Activated CD4-positive, alpha-beta memory T cell treated with anti-CD3 and anti-CD28 coated beads for 36 hours (primary cell): ENCODE data around the gene FUT8. TPM values are rescaled to one million over a fixed set of nuclear protein-coding genes. Genes with fewer than 3 reads are reported as not detected.

ENCODE experiments used
- CTCF ChIA-PET: fragments of 350-600 bp; sonication (Branson Sonifier 250); formaldehyde crosslinking; loops from one replicate; lab custom pipeline; 2021; ENCODE audit warnings: antibody characterized with exemption, inconsistent platforms; lab: Charles Lee
- POLR2A ChIA-PET: fragments of 350-600 bp; sonication (Branson Sonifier 250); formaldehyde crosslinking; loops from one replicate; lab custom pipeline; 2021; ENCODE audit warnings: antibody characterized with exemption; lab: Charles Lee
- DNase-seq: peaks from one replicate; pipeline ENCODE4 v3.0.0-alpha.2; 2020
- H3K27ac Mint-ChIP-seq: one replicate; pipeline ENCODE4 v1.8.0; 2021; ENCODE audit warnings: mixed read lengths
- H3K27me3 Mint-ChIP-seq: one replicate; pipeline ENCODE4 v1.8.0; 2021; ENCODE audit warnings: mixed read lengths
- H3K36me3 Mint-ChIP-seq: one replicate; pipeline ENCODE4 v1.8.0; 2021; ENCODE audit warnings: mixed read lengths
- H3K4me1 Mint-ChIP-seq: one replicate; pipeline ENCODE4 v1.8.0; 2021; ENCODE audit warnings: low read depth, mixed read lengths
- H3K4me3 Mint-ChIP-seq: one replicate; pipeline ENCODE4 v1.8.0; 2021; ENCODE audit warnings: mild to moderate bottlenecking, mixed read lengths
- H3K9me3 Mint-ChIP-seq: one replicate; pipeline ENCODE4 v1.8.0; 2021; ENCODE audit warnings: mixed read lengths
- intact Hi-C: fragments of 100-400 bp; cut with micrococcal nuclease; formaldehyde crosslinking; loops from one replicate; pipeline ENCODE4 v1.15.1; 2023
- microRNA-seq: library from miRNA; unstranded; fragments of <30 nt; microRNA quantifications from one replicate; pipeline ENCODE4 v1.2.0, GENCODE V29; 2022; ENCODE audit warnings: borderline number of aligned reads, borderline microRNAs expressed, borderline replicate concordance
- total RNA-seq, 2 experiments: library from RNA; stranded (reverse); gene quantifications; one replicate each; pipeline ENCODE4 v1.2.3, GENCODE V29; 2021

The FUT8 gene
- total RNA-seq, 2 experiments from 2014 or later = 50.7 to 51.4 TPM

GRCh38 chr14:65788876-65789275 is 376.3 kb downstream of the FUT8 start:
- ChIA-PET POLR2A (no interaction called here), CTCF (no interaction called here)
- intact Hi-C loops = no loop called here
- no peak overlapping the region for H3K27ac Mint-ChIP-seq
- no peaks in the 10 kb centered on the region for H3K9me3 Mint-ChIP-seq
- no peaks in the 10 kb centered on the region for H3K36me3 Mint-ChIP-seq
- H3K4me1 Mint-ChIP-seq = no peaks in the 10 kb centered on the region
- peaks cover 3% of the 10 kb centered on the region for H3K27me3 Mint-ChIP-seq
- no peak overlapping the region for H3K4me3 Mint-ChIP-seq
- no peak for DNase-seq

- CTCF ChIA-PET = no interaction called here
- Mint-ChIP-seq H3K9me3 (no peaks in the 10 kb centered on the region), H3K4me1 (no peaks in the 10 kb centered on the region), H3K36me3 (no peaks in the 10 kb centered on the region), H3K27me3 (peaks cover 3% of the 10 kb centered on the region), H3K4me3 (no peak overlapping the region), H3K27ac (no peak overlapping the region)
- intact Hi-C loops = no loop called here
- DNase-seq = no peak
- POLR2A ChIA-PET = no interaction called here
Measured at GRCh38 chr14:65789363-65789762, 376.8 kb downstream of the FUT8 start.

- DNase-seq = no peak
- H3K4me1 Mint-ChIP-seq = no peaks in the 10 kb centered on the region
- intact Hi-C loops = no loop called here
- H3K27me3 Mint-ChIP-seq = peaks cover 3% of the 10 kb centered on the region
- no peaks in the 10 kb centered on the region for H3K36me3 Mint-ChIP-seq
- no peak overlapping the region for H3K27ac Mint-ChIP-seq
- no peak overlapping the region for H3K4me3 Mint-ChIP-seq
- CTCF ChIA-PET = no interaction called here
- no peaks in the 10 kb centered on the region for H3K9me3 Mint-ChIP-seq
- POLR2A ChIA-PET = interaction anchor here (1.0 kb wide), 1 partner anchor 12 kb away, joined by 3 read pairs; no protein-coding TSS in a partner anchor
Measured at GRCh38 chr14:65790172-65790815, 377.8 kb downstream of the FUT8 start.

- POLR2A ChIA-PET = interaction anchor here (1.0 kb wide), 1 partner anchor 13 kb away, joined by 3 read pairs; no protein-coding TSS in a partner anchor
- Mint-ChIP-seq H3K36me3 (no peaks in the 10 kb centered on the region), H3K4me1 (no peaks in the 10 kb centered on the region), H3K9me3 (no peaks in the 10 kb centered on the region), H3K27me3 (peaks cover under 1% of the 10 kb centered on the region), H3K27ac (no peak overlapping the region), H3K4me3 (no peak overlapping the region)
- peak; percentile 27 for DNase-seq
- CTCF ChIA-PET = no interaction called here
- intact Hi-C loops = no loop called here
Measured at GRCh38 chr14:65791191-65791981, 378.9 kb downstream of the FUT8 start.

- Mint-ChIP-seq H3K9me3 (no peaks in the 10 kb centered on the region), H3K27me3 (no peaks in the 10 kb centered on the region), H3K4me1 (no peaks in the 10 kb centered on the region), H3K36me3 (no peaks in the 10 kb centered on the region), H3K4me3 (no peak overlapping the region), H3K27ac (no peak overlapping the region)
- CTCF ChIA-PET = interaction anchor here (1.2 kb wide), 1 partner anchor 32 kb away, joined by 4 read pairs; no protein-coding TSS in a partner anchor
- intact Hi-C loops = no loop called here
- DNase-seq = no peak
- POLR2A ChIA-PET = interaction anchor here (0.5 kb wide), 1 partner anchor 603 kb away, joined by 3 read pairs; no protein-coding TSS in a partner anchor
Measured at GRCh38 chr14:65792208-65792905, 379.8 kb downstream of the FUT8 start.

Small RNA genes lying within 50 kb of the gene (microRNA-seq; reads per million reads assigned to microRNA genes)
- gene MIR625 = 6.3 reads per million, percentile 23 among the genes with 10 or more reads in this experiment
